ENCODE results near the gene PEAR1.

Gene PEAR1

GRCh38 chr1:156901966-156902915 lies 8.7 kb downstream of the PEAR1 start:
- DNase-seq (ENCODE audit: low read depth), result no peak

- DNase-seq (ENCODE audit: low read depth), result no peak
These were observed 10.0 kb downstream of the PEAR1 start for GRCh38 chr1:156903328-156904091.

GRCh38 chr1:156904187-156904959 lies 10.9 kb downstream of the PEAR1 start:
- DNase-seq (ENCODE audit: low read depth), result no peak

- no peak for DNase-seq (ENCODE audit: low read depth)
These were observed 11.7 kb downstream of the PEAR1 start for GRCh38 chr1:156905176-156905575.

- DNase-seq (ENCODE audit: low read depth), result no peak
These were observed 12.1 kb downstream of the PEAR1 start for GRCh38 chr1:156905651-156906050.

- DNase-seq (ENCODE audit: low read depth), result no peak
These were observed 12.8 kb downstream of the PEAR1 start for GRCh38 chr1:156906206-156906906.

GRCh38 chr1:156908541-156908940 lies 15.0 kb downstream of the PEAR1 start:
- DNase-seq (ENCODE audit: low read depth), result no peak

GRCh38 chr1:156908955-156909354 lies 15.4 kb downstream of the PEAR1 start:
- no peak for DNase-seq (ENCODE audit: low read depth)

- no peak for DNase-seq (ENCODE audit: low read depth)
These were observed 16.2 kb downstream of the PEAR1 start for GRCh38 chr1:156909671-156910070.

- peak; percentile 33 for DNase-seq (ENCODE audit: low read depth)
These were observed 16.8 kb downstream of the PEAR1 start for GRCh38 chr1:156910309-156910782.

GRCh38 chr1:156911577-156912298 lies 18.2 kb downstream of the PEAR1 start:
- DNase-seq (ENCODE audit: low read depth), result no peak

- DNase-seq (ENCODE audit: low read depth), result no peak
These were observed 18.8 kb downstream of the PEAR1 start for GRCh38 chr1:156912310-156912709.

- DNase-seq (ENCODE audit: low read depth), result no peak
These were observed 19.6 kb downstream of the PEAR1 start for GRCh38 chr1:156912861-156913808.

- DNase-seq (ENCODE audit: low read depth), result no peak
These were observed 20.4 kb downstream of the PEAR1 start for GRCh38 chr1:156913809-156914387.

GRCh38 chr1:156914440-156914856 lies 20.9 kb downstream of the PEAR1 start:
- no peak for DNase-seq (ENCODE audit: low read depth)

- DNase-seq (ENCODE audit: low read depth), result peak; percentile 50
These were observed 26.9 kb downstream of the PEAR1 start, which contains the start of gene LRRC71 for GRCh38 chr1:156920233-156921052. TSS of gene LRRC71 (plus strand) at chr1:156920632. CDS start at chr1:156920804, 172 bp downstream.

GRCh38 chr1:156921053-156921529 lies 27.6 kb downstream of the PEAR1 start:
- no peak for DNase-seq (ENCODE audit: low read depth)
